ENCODE results near the gene ZBTB37. TPM values are rescaled to one million over a fixed set of nuclear protein-coding genes. Genes with fewer than 3 reads are reported as not detected.

ZBTB37 gene
- polyA plus RNA-seq, 2 donors, result 0.47 to 1.3 TPM

DNA sequence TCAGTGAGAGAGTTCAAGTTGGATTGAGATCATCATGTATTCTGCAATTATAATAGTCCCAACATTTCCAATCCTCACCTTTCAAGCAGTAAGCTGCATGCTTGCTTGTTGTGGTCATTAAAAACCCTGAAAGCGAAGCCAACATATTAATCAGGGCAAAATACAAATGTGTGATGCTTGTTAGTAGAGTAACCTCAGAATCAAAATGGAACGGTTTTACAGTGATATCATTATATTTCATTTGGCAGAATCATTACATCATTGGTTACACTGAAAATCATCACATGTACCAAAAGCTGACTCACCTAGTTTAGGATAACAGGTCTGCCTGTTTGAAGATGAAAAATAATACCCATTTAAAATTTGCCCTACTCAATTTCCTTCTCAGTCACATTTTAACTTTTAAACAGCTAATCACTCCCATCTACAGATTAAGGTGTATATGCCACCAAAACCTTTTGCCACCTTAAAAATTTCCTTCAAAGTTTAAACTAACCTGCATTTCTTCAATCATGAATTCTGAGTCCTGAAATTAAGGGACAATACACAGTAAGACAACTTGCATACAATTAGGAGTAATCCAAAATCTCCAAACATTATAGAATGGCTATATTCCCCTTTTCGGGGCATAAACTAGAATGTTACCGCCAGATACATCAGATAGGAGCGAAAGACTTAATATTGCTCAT, 3.9 kb upstream of the ZBTB37 start:
- no peaks in the 10 kb centered on the region for H3K27me3 ChIP-seq (ENCODE audit: control insufficient read depth in 1 of 2, insufficient read depth in 2 of 2, low read length in 2 of 2)
- H3K4me1 ChIP-seq (ENCODE audit: control insufficient read depth in 2 of 2, insufficient read depth in 2 of 2, low read length in 1 of 2), result no peaks in the 10 kb centered on the region
- H3K36me3 ChIP-seq (ENCODE audit: control insufficient read depth in 2 of 2, insufficient read depth in 2 of 2, low read length in 1 of 2), result peaks cover 7 to 10% of the 10 kb centered on the region in 2 donors
- peak overlapping the region in 1 of 2 donors; percentile 26 for H3K4me3 ChIP-seq (ENCODE audit: low read depth in 1 of 2, low read length in 2 of 2)
- no peaks in the 10 kb centered on the region for H3K9me3 ChIP-seq (ENCODE audit: control insufficient read depth in 2 of 2, insufficient read depth in 1 of 2, low read depth in 1 of 2, low read length in 1 of 2)
- WGBS, 2 donors, result 74 to 79% methylated on average over 5 of the region's 5 CpGs
- no peak overlapping the region for H3K27ac ChIP-seq (ENCODE audit: low read depth in 2 of 2, low read length in 1 of 2)

DNA sequence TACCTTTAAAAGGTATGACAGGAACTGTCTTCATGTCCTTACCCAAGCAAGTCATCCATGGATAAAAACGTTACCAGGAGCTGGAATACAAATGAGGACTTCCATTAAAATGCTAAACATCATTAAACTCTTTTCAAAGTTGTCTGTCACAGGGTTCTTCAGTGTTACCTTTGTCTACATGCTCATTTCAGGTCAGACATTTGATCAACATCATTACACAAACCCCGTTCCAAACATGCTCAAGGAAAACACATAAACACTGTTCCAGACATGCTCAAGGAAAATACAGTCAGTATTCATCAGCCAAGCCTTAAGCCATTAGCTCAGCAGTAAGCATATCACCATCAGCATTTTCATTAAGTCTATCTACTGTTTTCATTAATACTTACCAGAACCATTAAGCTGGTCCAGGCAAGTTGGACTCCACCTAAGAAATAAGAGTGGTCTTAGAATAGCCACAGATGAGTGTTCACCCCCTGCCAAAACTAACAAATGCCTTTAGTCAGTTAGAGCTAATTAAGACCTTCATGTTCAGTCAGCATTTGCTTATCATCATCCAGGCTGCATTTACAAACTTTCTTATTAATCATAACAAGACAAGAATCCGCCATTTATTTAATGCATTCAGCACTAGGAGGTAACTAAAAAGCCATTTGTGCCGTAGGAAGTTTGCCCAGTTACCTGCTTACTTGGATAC, 2.6 kb upstream of the ZBTB37 start:
- Histone ChIP-seq H3K9me3 (ENCODE audit: control insufficient read depth in 2 of 2, insufficient read depth in 1 of 2, low read depth in 1 of 2, low read length in 1 of 2) (no peaks in the 10 kb centered on the region), H3K36me3 (ENCODE audit: control insufficient read depth in 2 of 2, insufficient read depth in 2 of 2, low read length in 1 of 2) (peaks cover 7 to 10% of the 10 kb centered on the region in 2 donors), H3K27ac (ENCODE audit: low read depth in 2 of 2, low read length in 1 of 2) (no peak overlapping the region), H3K27me3 (ENCODE audit: control insufficient read depth in 1 of 2, insufficient read depth in 2 of 2, low read length in 2 of 2) (no peaks in the 10 kb centered on the region), H3K4me1 (ENCODE audit: control insufficient read depth in 2 of 2, insufficient read depth in 2 of 2, low read length in 1 of 2) (no peaks in the 10 kb centered on the region), H3K4me3 (ENCODE audit: low read depth in 1 of 2, low read length in 2 of 2) (peak overlapping the region in 1 of 2 donors; percentile 92)
- 18 to 23% methylated on average over 4 of the region's 4 CpGs for WGBS, 2 donors

DNA sequence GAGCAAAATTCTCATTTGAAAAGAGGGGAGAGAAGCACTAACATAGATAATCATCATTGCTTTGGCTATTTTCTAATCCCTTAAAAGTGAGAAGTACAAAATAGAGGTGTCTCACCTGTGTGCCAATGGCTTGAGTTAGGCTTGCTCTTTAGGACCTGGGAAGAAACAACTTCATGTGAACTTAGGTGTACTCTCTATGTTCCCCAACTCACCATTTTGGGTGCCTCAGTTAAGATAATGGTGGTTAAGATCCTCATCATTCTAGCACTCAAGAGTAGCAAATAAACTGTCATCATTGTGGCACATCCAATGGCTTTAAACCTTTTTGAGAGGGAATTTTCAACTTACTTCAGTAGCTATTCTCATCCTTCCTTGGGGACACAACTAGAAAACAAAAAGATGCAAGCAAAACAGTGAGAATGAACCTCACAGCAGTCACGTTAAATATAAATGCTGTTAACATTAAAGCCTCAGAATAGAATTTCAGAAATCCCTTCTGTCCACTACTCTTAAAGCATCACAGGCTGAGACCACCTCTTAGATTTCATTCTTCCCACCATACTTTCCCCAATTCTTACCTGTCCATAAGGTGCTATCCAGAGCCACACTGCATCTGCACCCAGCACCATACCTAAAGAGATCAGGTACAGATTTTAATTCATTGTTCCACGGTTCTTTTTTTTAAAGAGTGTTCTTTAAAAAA, 1.6 kb upstream of the ZBTB37 start:
- 7 to 16% methylated on average over 2 of the region's 2 CpGs for WGBS, 2 donors
- Histone ChIP-seq H3K4me1 (ENCODE audit: control insufficient read depth in 2 of 2, insufficient read depth in 2 of 2, low read length in 1 of 2) (no peaks in the 10 kb centered on the region), H3K27me3 (ENCODE audit: control insufficient read depth in 1 of 2, insufficient read depth in 2 of 2, low read length in 2 of 2) (no peaks in the 10 kb centered on the region), H3K9me3 (ENCODE audit: control insufficient read depth in 2 of 2, insufficient read depth in 1 of 2, low read depth in 1 of 2, low read length in 1 of 2) (no peaks in the 10 kb centered on the region), H3K4me3 (ENCODE audit: low read depth in 1 of 2, low read length in 2 of 2) (peak overlapping the region; percentile 83 to 92), H3K36me3 (ENCODE audit: control insufficient read depth in 2 of 2, insufficient read depth in 2 of 2, low read length in 1 of 2) (peaks cover 7 to 10% of the 10 kb centered on the region in 2 donors), H3K27ac (ENCODE audit: low read depth in 2 of 2, low read length in 1 of 2) (peak overlapping the region; percentile 96 to 98)

DNA sequence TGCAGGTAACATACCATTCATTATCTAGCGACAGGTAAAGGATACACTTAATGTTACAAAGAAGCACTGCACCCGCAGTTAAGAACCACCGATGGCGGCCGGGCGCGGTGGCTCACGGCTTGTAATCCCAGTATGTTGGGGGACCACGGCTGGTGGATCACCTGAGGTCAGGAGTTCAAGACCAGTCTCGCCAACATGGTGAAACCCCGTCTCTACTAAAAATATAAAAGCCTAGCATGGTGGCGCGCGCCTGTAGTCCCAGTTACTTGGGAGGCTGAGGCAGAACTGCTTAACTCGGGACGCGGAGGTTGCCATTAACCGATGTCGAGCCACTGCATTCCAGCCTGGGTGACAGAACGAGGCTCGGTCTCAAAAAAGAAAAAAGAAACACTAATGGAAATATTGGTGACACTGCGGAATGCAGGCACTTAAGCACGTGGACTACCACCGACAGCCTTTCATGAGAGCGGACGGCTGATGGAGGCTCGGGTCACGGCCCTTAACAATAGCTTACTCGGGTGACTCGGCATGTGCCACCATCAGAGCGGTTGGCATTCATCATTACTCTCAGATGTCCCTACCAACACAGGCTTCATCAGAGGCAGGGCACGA, 933 bp upstream of the ZBTB37 start:
- peak overlapping the region; percentile 83 to 92 for H3K4me3 ChIP-seq (ENCODE audit: low read depth in 1 of 2, low read length in 2 of 2)
- H3K36me3 ChIP-seq (ENCODE audit: control insufficient read depth in 2 of 2, insufficient read depth in 2 of 2, low read length in 1 of 2), result peaks cover 7 to 8% of the 10 kb centered on the region in 2 donors
- 2 to 3% methylated on average over 32 of the region's 32 CpGs for WGBS, 2 donors
- no peaks in the 10 kb centered on the region for H3K4me1 ChIP-seq (ENCODE audit: control insufficient read depth in 2 of 2, insufficient read depth in 2 of 2, low read length in 1 of 2)
- H3K27ac ChIP-seq (ENCODE audit: low read depth in 2 of 2, low read length in 1 of 2), result peak overlapping the region; percentile 96 to 98
- no peaks in the 10 kb centered on the region for H3K27me3 ChIP-seq (ENCODE audit: control insufficient read depth in 1 of 2, insufficient read depth in 2 of 2, low read length in 2 of 2)
- H3K9me3 ChIP-seq (ENCODE audit: control insufficient read depth in 2 of 2, insufficient read depth in 1 of 2, low read depth in 1 of 2, low read length in 1 of 2), result no peaks in the 10 kb centered on the region

DNA sequence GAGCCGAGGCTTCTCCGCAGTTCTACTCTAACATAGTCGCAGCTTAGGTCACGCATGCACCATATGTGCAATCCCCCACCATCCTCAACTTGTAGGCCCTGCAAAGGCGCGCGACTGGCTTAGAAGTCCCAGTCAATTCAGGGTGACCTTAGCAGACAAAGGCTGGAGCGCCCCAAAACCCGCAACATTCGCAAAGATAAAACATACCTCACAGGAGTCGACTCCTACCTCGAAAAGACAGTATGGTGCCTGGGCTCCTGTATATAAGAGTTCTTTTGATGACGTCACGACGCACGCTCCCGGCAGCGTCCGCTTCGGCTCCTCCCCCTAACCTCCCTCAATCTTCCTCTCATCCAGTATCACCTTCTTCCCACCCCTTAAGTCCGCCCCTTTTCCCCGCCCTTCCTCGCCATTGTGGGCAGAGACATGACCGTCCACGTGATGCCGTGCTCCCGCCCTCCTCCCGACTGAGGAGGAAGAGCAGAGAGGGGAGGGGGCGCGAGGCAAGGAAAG, 371 bp upstream of the ZBTB37 start, which contains the start of gene GAS5:
GAS5 (minus strand) TSS at position 237 of the 513 bp plus-strand sequence.
- peak within 1 kb of the TSS; percentile 96 to 98 for H3K27ac ChIP-seq (ENCODE audit: low read depth in 2 of 2, low read length in 1 of 2)
- H3K4me3 ChIP-seq (ENCODE audit: low read depth in 1 of 2, low read length in 2 of 2), result peak within 1 kb of the TSS; percentile 83 to 92
- H3K9me3 ChIP-seq (ENCODE audit: control insufficient read depth in 2 of 2, insufficient read depth in 1 of 2, low read depth in 1 of 2, low read length in 1 of 2), result no peaks in the 10 kb centered on the region
- 0 to 1% methylated on average over 23 to 30 of the region's 30 CpGs for WGBS, 2 donors
- no peaks in the 10 kb centered on the region for H3K4me1 ChIP-seq (ENCODE audit: control insufficient read depth in 2 of 2, insufficient read depth in 2 of 2, low read length in 1 of 2)
- H3K27me3 ChIP-seq (ENCODE audit: control insufficient read depth in 1 of 2, insufficient read depth in 2 of 2, low read length in 2 of 2), result no peaks in the 10 kb centered on the region
- peaks cover 6% of the 10 kb centered on the region in 2 donors for H3K36me3 ChIP-seq (ENCODE audit: control insufficient read depth in 2 of 2, insufficient read depth in 2 of 2, low read length in 1 of 2)

DNA sequence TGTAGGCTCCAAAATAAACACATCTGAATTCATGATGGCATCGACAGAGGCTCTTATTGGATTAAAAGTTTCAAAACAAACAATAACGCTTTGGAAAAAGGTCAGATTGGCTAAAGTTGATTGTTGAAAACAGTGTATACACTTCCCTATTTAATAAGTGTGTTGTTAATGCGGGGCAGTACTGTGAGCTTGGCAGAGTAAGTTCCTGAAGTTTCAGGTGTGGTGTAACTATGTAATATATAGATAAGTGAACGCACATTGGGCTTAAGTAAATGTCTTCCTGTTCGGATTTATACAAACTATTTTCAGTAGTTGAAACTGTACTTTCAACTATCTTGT, 810 bp downstream of the ZBTB37 start:
- Histone ChIP-seq H3K4me1 (ENCODE audit: control insufficient read depth in 2 of 2, insufficient read depth in 2 of 2, low read length in 1 of 2) (no peaks in the 10 kb centered on the region), H3K27ac (ENCODE audit: low read depth in 2 of 2, low read length in 1 of 2) (peak overlapping the region; percentile 96 to 98), H3K36me3 (ENCODE audit: control insufficient read depth in 2 of 2, insufficient read depth in 2 of 2, low read length in 1 of 2) (peaks cover 0 to 3% of the 10 kb centered on the region in 2 donors), H3K27me3 (ENCODE audit: control insufficient read depth in 1 of 2, insufficient read depth in 2 of 2, low read length in 2 of 2) (no peaks in the 10 kb centered on the region), H3K4me3 (ENCODE audit: low read depth in 1 of 2, low read length in 2 of 2) (peak overlapping the region; percentile 83 to 92), H3K9me3 (ENCODE audit: control insufficient read depth in 2 of 2, insufficient read depth in 1 of 2, low read depth in 1 of 2, low read length in 1 of 2) (no peaks in the 10 kb centered on the region)
- 2% methylated on average over 5 of the region's 5 CpGs for WGBS, 2 donors

DNA sequence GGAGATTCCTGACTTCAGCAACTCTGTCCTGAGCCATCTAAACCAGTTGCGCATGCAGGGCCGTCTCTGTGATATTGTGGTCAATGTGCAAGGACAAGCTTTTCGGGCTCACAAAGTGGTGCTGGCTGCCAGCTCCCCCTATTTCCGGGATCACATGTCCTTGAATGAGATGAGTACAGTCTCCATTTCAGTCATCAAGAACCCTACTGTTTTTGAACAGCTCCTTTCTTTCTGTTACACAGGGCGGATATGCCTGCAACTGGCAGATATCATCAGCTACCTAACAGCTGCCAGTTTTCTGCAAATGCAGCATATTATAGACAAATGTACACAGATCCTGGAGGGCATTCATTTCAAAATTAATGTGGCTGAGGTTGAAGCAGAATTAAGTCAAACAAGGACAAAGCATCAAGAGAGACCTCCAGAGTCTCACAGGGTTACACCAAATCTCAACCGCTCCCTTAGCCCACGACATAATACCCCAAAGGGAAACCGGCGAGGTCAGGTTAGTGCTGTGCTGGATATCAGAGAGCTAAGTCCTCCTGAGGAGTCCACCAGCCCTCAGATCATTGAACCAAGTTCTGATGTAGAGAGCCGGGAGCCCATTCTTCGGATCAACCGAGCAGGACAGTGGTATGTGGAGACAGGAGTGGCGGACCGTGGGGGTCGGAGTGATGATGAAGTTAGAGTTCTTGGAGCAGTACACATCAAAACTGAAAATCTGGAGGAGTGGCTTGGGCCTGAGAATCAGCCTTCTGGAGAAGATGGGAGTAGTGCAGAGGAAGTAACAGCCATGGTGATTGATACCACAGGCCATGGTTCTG, 2.3 kb downstream of the ZBTB37 start:
- H3K4me3 ChIP-seq (ENCODE audit: low read depth in 1 of 2, low read length in 2 of 2), result no peak overlapping the region
- H3K27me3 ChIP-seq (ENCODE audit: control insufficient read depth in 1 of 2, insufficient read depth in 2 of 2, low read length in 2 of 2), result no peaks in the 10 kb centered on the region
- peaks cover 0 to under 1% of the 10 kb centered on the region in 2 donors for H3K36me3 ChIP-seq (ENCODE audit: control insufficient read depth in 2 of 2, insufficient read depth in 2 of 2, low read length in 1 of 2)
- no peaks in the 10 kb centered on the region for H3K4me1 ChIP-seq (ENCODE audit: control insufficient read depth in 2 of 2, insufficient read depth in 2 of 2, low read length in 1 of 2)
- H3K9me3 ChIP-seq (ENCODE audit: control insufficient read depth in 2 of 2, insufficient read depth in 1 of 2, low read depth in 1 of 2, low read length in 1 of 2), result no peaks in the 10 kb centered on the region
- H3K27ac ChIP-seq (ENCODE audit: low read depth in 2 of 2, low read length in 1 of 2), result peak overlapping the region in 1 of 2 donors; percentile 9
- 75 to 84% methylated on average over 15 of the region's 15 CpGs for WGBS, 2 donors

DNA sequence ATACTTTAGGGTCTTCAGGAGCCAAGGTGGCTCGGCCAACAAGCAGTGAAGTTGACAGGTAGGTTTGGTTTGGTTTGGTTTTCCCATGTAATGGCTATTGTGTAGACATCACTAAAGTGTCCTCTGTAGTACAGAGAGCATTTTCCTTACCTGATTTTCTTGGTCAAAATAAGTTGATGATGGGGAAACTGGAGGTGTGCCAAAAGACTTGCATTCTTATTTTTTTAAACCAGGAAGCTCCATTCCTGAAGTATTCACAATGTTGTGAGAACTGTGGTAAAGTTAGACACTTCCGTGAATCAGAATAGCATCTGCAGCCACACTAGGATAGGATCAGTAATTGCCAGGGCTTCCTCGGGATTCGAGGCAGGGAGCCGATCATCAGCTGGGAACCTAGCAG, 2.9 kb downstream of the ZBTB37 start:
- 84 to 86% methylated on average over 5 of the region's 5 CpGs for WGBS, 2 donors
- H3K9me3 ChIP-seq (ENCODE audit: control insufficient read depth in 2 of 2, insufficient read depth in 1 of 2, low read depth in 1 of 2, low read length in 1 of 2), result no peaks in the 10 kb centered on the region
- H3K27ac ChIP-seq (ENCODE audit: low read depth in 2 of 2, low read length in 1 of 2), result no peak overlapping the region
- H3K36me3 ChIP-seq (ENCODE audit: control insufficient read depth in 2 of 2, insufficient read depth in 2 of 2, low read length in 1 of 2), result peaks cover 0 to 2% of the 10 kb centered on the region in 2 donors
- H3K4me3 ChIP-seq (ENCODE audit: low read depth in 1 of 2, low read length in 2 of 2), result no peak overlapping the region
- no peaks in the 10 kb centered on the region for H3K27me3 ChIP-seq (ENCODE audit: control insufficient read depth in 1 of 2, insufficient read depth in 2 of 2, low read length in 2 of 2)
- no peaks in the 10 kb centered on the region for H3K4me1 ChIP-seq (ENCODE audit: control insufficient read depth in 2 of 2, insufficient read depth in 2 of 2, low read length in 1 of 2)
